ENCODE results near the gene LSM5. TPM values are rescaled to one million over a fixed set of nuclear protein-coding genes. Genes with fewer than 3 reads are reported as not detected.
A peak's percentile ranks its signal among the peaks of the same experiment; 100 is the strongest.

The LSM5 gene
- polyA plus RNA-seq, 2 of the 4 experiments (the other 2 are of a cell fraction): 128 to 158 TPM

- H3K9me3 ChIP-seq: no peaks in the 10 kb centered on the region
- peaks cover 13% of the 10 kb centered on the region; the same call in 2 of the 3 replicates for H3K4me1 ChIP-seq
- FAIRE-seq (no peak), DNase-seq (ENCODE audit: low read depth in 1 of 2, low spot score in 1 of 2) (no peak), ATAC-seq (no peak)
- H3K4me3 ChIP-seq: no peak overlapping the region
- CTCF ChIA-PET: no interaction called here
- no peak overlapping the region for H3K27ac ChIP-seq
- WGBS (ENCODE audit: missing lambda C conversion rate): 92% methylated on average over 4 of the region's 4 CpGs
- no peak for TF ChIP-seq CHD4 (IDR thresholded peaks at IDR 0.05; ENCODE audit: borderline replicate concordance)
- no peak for TF ChIP-seq RARB (CRISPR knock-in tag; IDR thresholded peaks at IDR 0.05)
- TF ChIP-seq, protein P1, sequence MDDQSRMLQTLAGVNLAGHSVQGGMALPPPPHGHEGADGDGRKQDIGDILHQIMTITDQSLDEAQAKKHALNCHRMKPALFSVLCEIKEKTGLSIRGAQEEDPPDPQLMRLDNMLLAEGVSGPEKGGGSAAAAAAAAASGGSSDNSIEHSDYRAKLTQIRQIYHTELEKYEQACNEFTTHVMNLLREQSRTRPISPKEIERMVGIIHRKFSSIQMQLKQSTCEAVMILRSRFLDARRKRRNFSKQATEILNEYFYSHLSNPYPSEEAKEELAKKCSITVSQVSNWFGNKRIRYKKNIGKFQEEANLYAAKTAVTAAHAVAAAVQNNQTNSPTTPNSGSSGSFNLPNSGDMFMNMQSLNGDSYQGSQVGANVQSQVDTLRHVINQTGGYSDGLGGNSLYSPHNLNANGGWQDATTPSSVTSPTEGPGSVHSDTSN (IDR thresholded peaks at IDR 0.05): no peak
- no peak for TF ChIP-seq HMGXB4 (CRISPR knock-in tag; IDR thresholded peaks at IDR 0.05; ENCODE audit: borderline replicate concordance)
- no peak for TF ChIP-seq RCOR1 (IDR thresholded peaks at IDR 0.05; ENCODE audit: low read depth, low read length)
- no peak for TF ChIP-seq FOXS1 (CRISPR knock-in tag; IDR thresholded peaks at IDR 0.05)
- no peak for TF ChIP-seq ZC3H11A (IDR thresholded peaks at IDR 0.05)
- TF ChIP-seq FOSL2 (IDR thresholded peaks at IDR 0.05): no peak
- no peak for TF ChIP-seq FOSL2 (CRISPR knock-in tag; IDR thresholded peaks at IDR 0.05)
- TF ChIP-seq JUNB (IDR thresholded peaks at IDR 0.05): no peak
- TF ChIP-seq NPAS2 (CRISPR knock-in tag; IDR thresholded peaks at IDR 0.05; ENCODE audit: borderline replicate concordance): no peak
- no peak for TF ChIP-seq KDM5A (IDR thresholded peaks at IDR 0.05)
- TF ChIP-seq, protein P2, sequence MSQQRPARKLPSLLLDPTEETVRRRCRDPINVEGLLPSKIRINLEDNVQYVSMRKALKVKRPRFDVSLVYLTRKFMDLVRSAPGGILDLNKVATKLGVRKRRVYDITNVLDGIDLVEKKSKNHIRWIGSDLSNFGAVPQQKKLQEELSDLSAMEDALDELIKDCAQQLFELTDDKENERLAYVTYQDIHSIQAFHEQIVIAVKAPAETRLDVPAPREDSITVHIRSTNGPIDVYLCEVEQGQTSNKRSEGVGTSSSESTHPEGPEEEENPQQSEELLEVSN (IDR thresholded peaks at IDR 0.05; ENCODE audit: borderline replicate concordance, low read depth): no peak
- POLR2A ChIA-PET: no interaction called here
- H3K4me2 ChIP-seq: no peak overlapping the region
Measured at GRCh38 chr7:32511791-32512190, 21.6 kb upstream of the LSM5 start.

- no peak for ATAC-seq
- no peak for FAIRE-seq
- ChIA-PET CTCF (no interaction called here), POLR2A (no interaction called here)
- H3K4me1 ChIP-seq: peaks cover 33% of the 10 kb centered on the region
- no peaks in the 10 kb centered on the region for H3K9me3 ChIP-seq
- no peak overlapping the region for H3K4me3 ChIP-seq
- no peak for DNase-seq (ENCODE audit: low read depth in 1 of 2, low spot score in 1 of 2)
- H3K27ac ChIP-seq: peak overlapping the region in 1 of 2 experiments; percentile 87; a peak in 1 of 6 replicates
- TF ChIP-seq MAFK (IDR thresholded peaks at IDR 0.05; ENCODE audit: partially characterized antibody) (peak; percentile 11), HEYL (CRISPR knock-in tag; IDR thresholded peaks at IDR 0.05) (no peak), SREBF2 (IDR thresholded peaks at IDR 0.05) (no peak), TP53 (CRISPR knock-in tag; IDR thresholded peaks at IDR 0.05) (no peak), MAX (IDR thresholded peaks at IDR 0.05) (no peak)
- WGBS (ENCODE audit: missing lambda C conversion rate): 94% methylated on average over 6 of the region's 6 CpGs
- H3K4me2 ChIP-seq: no peak overlapping the region
Measured at GRCh38 chr7:32507414-32507813, 17.2 kb upstream of the LSM5 start.

DNA sequence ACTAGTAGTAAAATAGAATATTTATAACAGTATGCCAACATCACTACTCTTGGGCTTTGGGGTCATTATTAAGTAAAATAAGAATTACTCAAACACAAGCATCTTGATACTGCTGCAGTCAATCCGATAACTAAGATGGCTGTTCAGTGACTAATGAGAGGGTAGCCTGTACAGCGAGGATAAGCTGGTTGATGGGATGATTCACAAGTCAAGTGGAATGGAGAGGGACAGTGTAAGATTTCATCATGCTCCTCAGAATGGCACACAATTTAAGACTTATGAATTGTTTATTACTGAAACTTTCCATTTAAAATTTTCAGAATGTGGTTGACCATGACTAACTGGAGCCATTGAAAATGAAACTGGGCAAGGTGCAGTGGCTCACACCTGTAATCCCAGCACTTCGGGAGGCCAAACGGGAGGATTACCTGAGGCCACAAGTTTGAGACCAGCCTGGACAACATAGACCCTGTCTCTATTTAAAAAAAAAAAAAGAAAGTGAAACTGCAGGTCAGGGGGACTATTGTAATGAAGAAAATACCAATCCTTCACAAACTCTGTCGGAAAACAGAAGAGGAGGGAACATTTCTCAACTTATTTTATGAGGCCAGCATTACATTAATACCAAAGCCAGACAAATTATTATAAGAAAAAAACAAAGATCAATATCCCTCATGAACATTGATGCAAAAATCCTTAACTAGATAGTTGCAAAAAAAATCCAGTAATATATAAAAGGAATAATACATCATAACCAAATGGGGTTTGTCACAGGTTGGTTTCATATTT lies 16.3 kb upstream of the LSM5 start:
- FAIRE-seq: no peak
- TF ChIP-seq FOSL2 (IDR thresholded peaks at IDR 0.05) (no peak), FOSL2 (CRISPR knock-in tag; IDR thresholded peaks at IDR 0.05) (peak; percentile 73), NR3C1 (IDR thresholded peaks at IDR 0.05) (no peak), CEBPB (IDR thresholded peaks at IDR 0.05) (peak in 1 of 2 experiments; percentile 21; a peak in 1 of 4 replicates)
- WGBS (ENCODE audit: missing lambda C conversion rate): 48% methylated on average over 5 of the region's 5 CpGs
- CTCF ChIA-PET: no interaction called here
- peak; percentile 95 to 100 for ATAC-seq
- H3K4me1 ChIP-seq: peaks cover 43% of the 10 kb centered on the region
- peak overlapping the region; percentile 55 to 87 for H3K27ac ChIP-seq
- H3K4me2 ChIP-seq: peak overlapping the region; percentile 71
- peak; percentile 71 to 79 for DNase-seq (ENCODE audit: low read depth in 1 of 2, low spot score in 1 of 2)
- no peaks in the 10 kb centered on the region for H3K9me3 ChIP-seq
- no peak overlapping the region for H3K4me3 ChIP-seq
- POLR2A ChIA-PET: interaction anchor here (0.6 to 1.0 kb wide), 2 partner anchors 11 to 66 kb away, joined by 6 to 7 read pairs; partner anchors contain the start of gene AVL9

Measured in A549 (cell line).